AG10803 (cell line): Measurements from ENCODE around the gene PDLIM5.

Experiments
- DNase-seq: peaks from one replicate; pipeline ENCODE4 v3.0.0; 2010; ENCODE audit warnings: low read depth
- H3K4me3 ChIP-seq: 2 replicates; pipeline ENCODE4 v1.5.1; 2011; ENCODE audit warnings: mild to moderate bottlenecking, low read length, control low read depth
- CTCF ChIP-seq: conservative IDR thresholded peaks from 2 replicates; pipeline ENCODE4 v1.5.1; 2011; ENCODE audit warnings: mild to moderate bottlenecking, low read length, control low read depth, inconsistent platforms

PDLIM5 gene

GRCh38 chr4:94459462-94460161 is 7.9 kb downstream of the PDLIM5 start:
- H3K4me3 ChIP-seq = no peak overlapping the region
- DNase-seq = no peak
- no peak for TF ChIP-seq CTCF

- no peak overlapping the region for H3K4me3 ChIP-seq
- no peak for DNase-seq
- no peak for TF ChIP-seq CTCF
Observed at GRCh38 chr4:94461506-94461905, 9.8 kb downstream of the PDLIM5 start.

GRCh38 chr4:94462572-94462971 is 10.8 kb downstream of the PDLIM5 start:
- TF ChIP-seq CTCF = no peak
- DNase-seq = no peak
- no peak overlapping the region for H3K4me3 ChIP-seq

- DNase-seq = peak; percentile 39
- no peak for TF ChIP-seq CTCF
- H3K4me3 ChIP-seq = no peak overlapping the region
Observed at GRCh38 chr4:94463771-94464170, 12.0 kb downstream of the PDLIM5 start.

- peak; percentile 28 for DNase-seq
- no peak overlapping the region for H3K4me3 ChIP-seq
- TF ChIP-seq CTCF = no peak
Observed at GRCh38 chr4:94466371-94466770, 14.6 kb downstream of the PDLIM5 start.

- no peak for DNase-seq
- H3K4me3 ChIP-seq = no peak overlapping the region
- TF ChIP-seq CTCF = no peak
Observed at GRCh38 chr4:94466923-94467322, 15.2 kb downstream of the PDLIM5 start.

- TF ChIP-seq CTCF = no peak
Observed at GRCh38 chr4:94468093-94468769, 16.5 kb downstream of the PDLIM5 start.

More at GRCh38 chr4:94468093-94468769, 16.5 kb downstream of the PDLIM5 start:
- H3K4me3 ChIP-seq = no peak overlapping the region
- DNase-seq = no peak
